K562 (cell line): Measurements from ENCODE around the gene MLANA. TPM values are rescaled to one million over a fixed set of nuclear protein-coding genes. Genes with fewer than 3 reads are reported as not detected.

Experiments used
- CBX8 ChIP-seq: fragments of 200-600 bp; sonication (generic); IDR thresholded peaks from 2 replicates; pipeline ENCODE4 v1.6.1; 2012; ENCODE audit warnings: borderline replicate concordance, mixed run types, low read depth, mild to moderate bottlenecking, moderate library complexity, mixed read lengths, low read length, control low read depth, inconsistent platforms; ENCODE audit not compliant: poor library complexity, severe bottlenecking; ENCODE audit errors: extremely low read depth
- CREB5 ChIP-seq: fragments of 250-450 bp; sonication (Bioruptor Pico); IDR thresholded peaks from 2 replicates; pipeline ENCODE4 v1.5.0; 2020; ENCODE audit warnings: mild to moderate bottlenecking
- DNMT1 ChIP-seq: fragments of 450-650 bp; IDR thresholded peaks from 2 replicates; pipeline ENCODE4 v1.6.1; 2016; ENCODE audit warnings: antibody characterized with exemption, mild to moderate bottlenecking
- ELF2 ChIP-seq: fragments of 250-450 bp; sonication (Bioruptor Pico); IDR thresholded peaks from 2 replicates; pipeline ENCODE4 v1.5.0; 2021; ENCODE audit warnings: mild to moderate bottlenecking
- ELF4 ChIP-seq: fragments of 450-650 bp; formaldehyde crosslinking; IDR thresholded peaks from 2 replicates; pipeline ENCODE4 v1.4.0; 2022; ENCODE audit warnings: missing genetic modification characterization
- HNRNPLL ChIP-seq: fragments of 200-400 bp; formaldehyde crosslinking; IDR thresholded peaks from 2 replicates; pipeline ENCODE4 v1.6.1; 2017; ENCODE audit warnings: low read length, low read depth, mild to moderate bottlenecking; ENCODE audit not compliant: poor library complexity, severe bottlenecking
- MAFK ChIP-seq: IDR thresholded peaks from 2 replicates; pipeline ENCODE4 v1.6.1; 2011; ENCODE audit warnings: low read length, improper control_type of control experiment
- NFIX ChIP-seq: fragments of 250-450 bp; sonication (Bioruptor Pico); IDR thresholded peaks from 2 replicates; pipeline ENCODE4 v1.4.0; 2020; ENCODE audit warnings: low read depth, mild to moderate bottlenecking, moderate library complexity
- OTX1 ChIP-seq: fragments of 450-650 bp; formaldehyde crosslinking; IDR thresholded peaks from 2 replicates; pipeline ENCODE4 v1.4.0; 2022; ENCODE audit warnings: mild to moderate bottlenecking
- RBM22 ChIP-seq: fragments of 200-400 bp; formaldehyde crosslinking; IDR thresholded peaks from 2 replicates; pipeline ENCODE4 v1.6.1; 2018; ENCODE audit warnings: low read length, low read depth; ENCODE audit not compliant: poor library complexity, severe bottlenecking
- SMC3 ChIP-seq: conservative IDR thresholded peaks from 2 replicates; pipeline ENCODE4 v1.6.1; 2011; ENCODE audit warnings: low read depth, low read length, improper control_type of control experiment; ENCODE audit not compliant: insufficient read depth
- SNAPC5 ChIP-seq: fragments of 250-450 bp; sonication (Bioruptor Pico); IDR thresholded peaks from 2 replicates; pipeline ENCODE4 v1.8.0; 2021; ENCODE audit warnings: moderate library complexity, mild to moderate bottlenecking, inconsistent platforms
- TARDBP ChIP-seq: fragments of 450-650 bp; IDR thresholded peaks from 2 replicates; pipeline ENCODE4 v1.6.1; 2016
- ZNF121 ChIP-seq: sonication (generic); formaldehyde crosslinking; conservative IDR thresholded peaks from 2 replicates; pipeline ENCODE4 v1.8.0; 2022; ENCODE audit warnings: missing genetic modification reagents
- ZNF146 ChIP-seq: IDR thresholded peaks from one replicate; pipeline ENCODE4 v1.6.1; 2018; ENCODE audit warnings: missing compliant biosample characterization; ENCODE audit not compliant: unreplicated experiment
- ZNF274 ChIP-seq: IDR thresholded peaks from 2 replicates; pipeline ENCODE4 v1.6.1; 2011; ENCODE audit warnings: low read depth, mild to moderate bottlenecking, low read length, moderate library complexity, borderline replicate concordance
- ZNF324 ChIP-seq: fragments of 250-450 bp; sonication (Bioruptor Pico); IDR thresholded peaks from 2 replicates; pipeline ENCODE4 v1.4.0; 2020; ENCODE audit warnings: mild to moderate bottlenecking
- ZNF583 ChIP-seq: fragments of 250-450 bp; sonication (Bioruptor Pico); IDR thresholded peaks from 2 replicates; pipeline ENCODE4 v1.4.0; 2020
- ZNF584 ChIP-seq: fragments of 200-800 bp; sonication (Bioruptor generic); IDR thresholded peaks from 2 replicates; pipeline ENCODE4 v1.6.1; 2016; ENCODE audit warnings: low read depth, mild to moderate bottlenecking, missing genetic modification characterization, missing compliant biosample characterization
- polyA plus RNA-seq, 8 experiments: library from polyadenylated mRNA; depleted of rRNA in 4 of 8; stranded (reverse) in 5 of 8; unstranded in 3 of 8; fragments of >200 nt; fragmentation: Nextera tagmentation in 2 of 8; fragmentation: Illumina TruSeq in 1 of 8; extraction: Ambion mirVana in 2 of 8; extraction: Trizol in 1 of 8; gene quantifications; 2 replicates each; pipeline versions ENCODE4 v1.2.1 to v1.2.3, GENCODE V29; 2011 to 2014; ENCODE audit warnings: inconsistent platforms in 1 of 8, missing spikeins in 1 of 8
- total RNA-seq, 7 experiments: library from RNA; depleted of rRNA in 6 of 7; stranded (reverse); fragments of >200 nt in 6 of 7; fragmentation: Illumina TruSeq in 2 of 7; extraction: Trizol in 2 of 7; gene quantifications; 2 replicates each; pipeline versions ENCODE4 v1.2.1 to v1.2.3, GENCODE V29; 2011 to 2021; ENCODE audit warnings: low replicate concordance in 1 of 7
- TF ChIP-seq, protein P1 (sequence below): fragments of 450-650 bp; conservative IDR thresholded peaks from 2 replicates; pipeline ENCODE4 v1.6.1; 2016; ENCODE audit warnings: missing genetic modification characterization, low read depth, mild to moderate bottlenecking, missing compliant biosample characterization, moderate library complexity
- TF ChIP-seq, protein P2 (sequence below): sonication (generic); formaldehyde crosslinking; IDR thresholded peaks from 2 replicates; pipeline ENCODE4 v1.8.0; 2022; ENCODE audit warnings: mild to moderate bottlenecking, missing genetic modification reagents, borderline replicate concordance
- TF ChIP-seq, protein P3 (sequence below): fragments of 450-650 bp; IDR thresholded peaks from 2 replicates; pipeline ENCODE4 v1.6.1; 2016; ENCODE audit warnings: mild to moderate bottlenecking

Gene MLANA
- total and polyA plus RNA-seq, 9 of the 15 experiments (the other 6 are each of a cell fraction or from before 2014, with no cell fraction given), result not detected

GRCh38 chr9:5879419-5880181, 11.1 kb upstream of the MLANA start (continued):
- TF ChIP-seq, protein P1, sequence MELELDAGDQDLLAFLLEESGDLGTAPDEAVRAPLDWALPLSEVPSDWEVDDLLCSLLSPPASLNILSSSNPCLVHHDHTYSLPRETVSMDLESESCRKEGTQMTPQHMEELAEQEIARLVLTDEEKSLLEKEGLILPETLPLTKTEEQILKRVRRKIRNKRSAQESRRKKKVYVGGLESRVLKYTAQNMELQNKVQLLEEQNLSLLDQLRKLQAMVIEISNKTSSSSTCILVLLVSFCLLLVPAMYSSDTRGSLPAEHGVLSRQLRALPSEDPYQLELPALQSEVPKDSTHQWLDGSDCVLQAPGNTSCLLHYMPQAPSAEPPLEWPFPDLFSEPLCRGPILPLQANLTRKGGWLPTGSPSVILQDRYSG (tag), result no peak
- no peak for TF ChIP-seq CBX8
- TF ChIP-seq ZNF121, result no peak
- TF ChIP-seq, protein P2, sequence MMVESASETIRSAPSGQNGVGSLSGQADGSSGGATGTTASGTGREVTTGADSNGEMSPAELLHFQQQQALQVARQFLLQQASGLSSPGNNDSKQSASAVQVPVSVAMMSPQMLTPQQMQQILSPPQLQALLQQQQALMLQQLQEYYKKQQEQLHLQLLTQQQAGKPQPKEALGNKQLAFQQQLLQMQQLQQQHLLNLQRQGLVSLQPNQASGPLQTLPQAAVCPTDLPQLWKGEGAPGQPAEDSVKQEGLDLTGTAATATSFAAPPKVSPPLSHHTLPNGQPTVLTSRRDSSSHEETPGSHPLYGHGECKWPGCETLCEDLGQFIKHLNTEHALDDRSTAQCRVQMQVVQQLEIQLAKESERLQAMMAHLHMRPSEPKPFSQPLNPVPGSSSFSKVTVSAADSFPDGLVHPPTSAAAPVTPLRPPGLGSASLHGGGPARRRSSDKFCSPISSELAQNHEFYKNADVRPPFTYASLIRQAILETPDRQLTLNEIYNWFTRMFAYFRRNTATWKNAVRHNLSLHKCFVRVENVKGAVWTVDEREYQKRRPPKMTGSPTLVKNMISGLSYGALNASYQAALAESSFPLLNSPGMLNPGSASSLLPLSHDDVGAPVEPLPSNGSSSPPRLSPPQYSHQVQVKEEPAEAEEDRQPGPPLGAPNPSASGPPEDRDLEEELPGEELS (CRISPR knock-in tag), result no peak
- no peak for TF ChIP-seq ZNF584 (CRISPR knock-in tag)
- TF ChIP-seq ZNF146 (CRISPR knock-in tag), result no peak
- TF ChIP-seq ZNF583, result no peak
- TF ChIP-seq, protein P3, sequence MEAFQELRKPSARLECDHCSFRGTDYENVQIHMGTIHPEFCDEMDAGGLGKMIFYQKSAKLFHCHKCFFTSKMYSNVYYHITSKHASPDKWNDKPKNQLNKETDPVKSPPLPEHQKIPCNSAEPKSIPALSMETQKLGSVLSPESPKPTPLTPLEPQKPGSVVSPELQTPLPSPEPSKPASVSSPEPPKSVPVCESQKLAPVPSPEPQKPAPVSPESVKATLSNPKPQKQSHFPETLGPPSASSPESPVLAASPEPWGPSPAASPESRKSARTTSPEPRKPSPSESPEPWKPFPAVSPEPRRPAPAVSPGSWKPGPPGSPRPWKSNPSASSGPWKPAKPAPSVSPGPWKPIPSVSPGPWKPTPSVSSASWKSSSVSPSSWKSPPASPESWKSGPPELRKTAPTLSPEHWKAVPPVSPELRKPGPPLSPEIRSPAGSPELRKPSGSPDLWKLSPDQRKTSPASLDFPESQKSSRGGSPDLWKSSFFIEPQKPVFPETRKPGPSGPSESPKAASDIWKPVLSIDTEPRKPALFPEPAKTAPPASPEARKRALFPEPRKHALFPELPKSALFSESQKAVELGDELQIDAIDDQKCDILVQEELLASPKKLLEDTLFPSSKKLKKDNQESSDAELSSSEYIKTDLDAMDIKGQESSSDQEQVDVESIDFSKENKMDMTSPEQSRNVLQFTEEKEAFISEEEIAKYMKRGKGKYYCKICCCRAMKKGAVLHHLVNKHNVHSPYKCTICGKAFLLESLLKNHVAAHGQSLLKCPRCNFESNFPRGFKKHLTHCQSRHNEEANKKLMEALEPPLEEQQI, result no peak
- no peak for TF ChIP-seq HNRNPLL
- TF ChIP-seq RBM22, result no peak
- TF ChIP-seq CREB5 (CRISPR knock-in tag), result no peak
- no peak for TF ChIP-seq ZNF274
- no peak for TF ChIP-seq TARDBP
- TF ChIP-seq SNAPC5 (CRISPR knock-in tag), result no peak
- TF ChIP-seq NFIX (CRISPR knock-in tag), result no peak
- no peak for TF ChIP-seq DNMT1
- no peak for TF ChIP-seq MAFK
- TF ChIP-seq ZNF324 (CRISPR knock-in tag), result no peak
- no peak for TF ChIP-seq ELF2
- TF ChIP-seq SMC3, result no peak
- TF ChIP-seq OTX1, result no peak
- no peak for TF ChIP-seq ELF4
